HG02973 (cell line): ENCODE results near the gene RNF144A.
A peak's percentile ranks its signal among the peaks of the same experiment; 100 is the strongest.

Experiments used
- ATAC-seq: cut with Tn5 transposase; IDR thresholded peaks from one replicate; pipeline ENCODE4 v1.9.1; 2021; ENCODE audit warnings: moderate library complexity; ENCODE audit not compliant: unreplicated experiment

RNF144A gene

GRCh38 chr2:6906165-6906741 lies 11.0 kb upstream of the RNF144A start:
- ATAC-seq, result no peak

GRCh38 chr2:6908291-6908690 lies 8.9 kb upstream of the RNF144A start:
- ATAC-seq, result no peak

GRCh38 chr2:6909431-6910385 lies 7.5 kb upstream of the RNF144A start:
- ATAC-seq, result peak; percentile 97

GRCh38 chr2:6911721-6912120 lies 5.5 kb upstream of the RNF144A start:
- no peak for ATAC-seq

- no peak for ATAC-seq
Measured at GRCh38 chr2:6913415-6914157, 3.6 kb upstream of the RNF144A start.

GRCh38 chr2:6914828-6915227 lies 2.4 kb upstream of the RNF144A start:
- ATAC-seq, result no peak

- ATAC-seq, result no peak
Measured at GRCh38 chr2:6915399-6915798, 1.8 kb upstream of the RNF144A start.

GRCh38 chr2:6916224-6916623 lies 988 bp upstream of the RNF144A start:
- ATAC-seq, result no peak

- no peak for ATAC-seq
Measured at GRCh38 chr2:6916736-6917070, 509 bp upstream of the RNF144A start.

- ATAC-seq, result no peak
Measured at GRCh38 chr2:6917761-6918421, 679 bp downstream of the RNF144A start.

GRCh38 chr2:6919901-6920742 lies 2.9 kb downstream of the RNF144A start:
- ATAC-seq, result no peak

GRCh38 chr2:6920743-6921064 lies 3.5 kb downstream of the RNF144A start:
- ATAC-seq, result no peak

- no peak for ATAC-seq
Measured at GRCh38 chr2:6921321-6921922, 4.2 kb downstream of the RNF144A start.

- no peak for ATAC-seq
Measured at GRCh38 chr2:6922201-6922656, 5.0 kb downstream of the RNF144A start.

- no peak for ATAC-seq
Measured at GRCh38 chr2:6923319-6923718, 6.1 kb downstream of the RNF144A start.

- no peak for ATAC-seq
Measured at GRCh38 chr2:6924101-6924923, 7.1 kb downstream of the RNF144A start.

- no peak for ATAC-seq
Measured at GRCh38 chr2:6924924-6925409, 7.8 kb downstream of the RNF144A start.

- no peak for ATAC-seq
Measured at GRCh38 chr2:6926071-6926732, 9.0 kb downstream of the RNF144A start.
